Loucy (cell line): ENCODE data around the gene TSPAN9.

Experiments used
- H2AFZ ChIP-seq: fragments of 200-600 bp; sonication (generic); 2 replicates; pipeline ENCODE4 v1.6.0; 2016; ENCODE audit warnings: antibody characterized with exemption, mild to moderate bottlenecking, low read length, moderate library complexity
- H3F3A ChIP-seq: fragments of 200-600 bp; 2 replicates; pipeline ENCODE4 v1.6.0; 2016; ENCODE audit warnings: antibody characterized with exemption, low read depth, mild to moderate bottlenecking
- H3K27me3 ChIP-seq: fragments of 200-600 bp; sonication (generic); 2 replicates; pipeline ENCODE4 v1.6.1; 2014; ENCODE audit warnings: low read length, mild to moderate bottlenecking; ENCODE audit not compliant: insufficient read depth, poor library complexity, severe bottlenecking
- H3K36me3 ChIP-seq: fragments of 200-600 bp; sonication (generic); 2 replicates; pipeline ENCODE4 v1.6.1; 2016; ENCODE audit warnings: low read length; ENCODE audit not compliant: insufficient read depth
- H3K4me1 ChIP-seq: fragments of 200-600 bp; sonication (generic); 2 replicates; pipeline ENCODE4 v1.5.1; 2014; ENCODE audit warnings: low read length, mild to moderate bottlenecking; ENCODE audit not compliant: insufficient read depth, poor library complexity, severe bottlenecking
- H3K4me2 ChIP-seq: fragments of 200-600 bp; sonication (generic); 2 replicates; pipeline ENCODE4 v1.6.0; 2014; ENCODE audit warnings: antibody characterized with exemption, low read length, low read depth, mild to moderate bottlenecking; ENCODE audit not compliant: poor library complexity, severe bottlenecking
- H3K4me3 ChIP-seq: fragments of 200-600 bp; sonication (generic); 2 replicates; pipeline ENCODE4 v1.5.1; 2014; ENCODE audit warnings: low read length, mild to moderate bottlenecking, mixed read lengths; ENCODE audit not compliant: poor library complexity, severe bottlenecking
- H3K79me2 ChIP-seq: fragments of 200-600 bp; sonication (generic); 2 replicates; pipeline ENCODE4 v1.6.1; 2014; ENCODE audit warnings: low read length; ENCODE audit not compliant: insufficient read depth
- H3K9ac ChIP-seq: fragments of 200-600 bp; sonication (generic); 2 replicates; pipeline ENCODE4 v1.6.0; 2014; ENCODE audit warnings: mild to moderate bottlenecking, low read depth, low read length, moderate library complexity; ENCODE audit not compliant: poor library complexity, severe bottlenecking
- H3K9me2 ChIP-seq: fragments of 200-600 bp; sonication (generic); replicated peaks from 2 replicates; pipeline ENCODE4 v1.6.1; 2016; ENCODE audit warnings: low read depth, low read length, mixed read lengths
- H3K9me3 ChIP-seq: fragments of 200-600 bp; sonication (generic); 2 replicates; pipeline ENCODE4 v1.6.1; 2014; ENCODE audit warnings: mild to moderate bottlenecking, antibody characterized with exemption, low read length, low read depth; ENCODE audit not compliant: insufficient read depth
- H4K20me1 ChIP-seq: fragments of 200-600 bp; sonication (generic); 2 replicates; pipeline ENCODE4 v1.6.0; 2014; ENCODE audit warnings: antibody characterized with exemption, low read length, mild to moderate bottlenecking; ENCODE audit not compliant: insufficient read depth, poor library complexity, severe bottlenecking
- CTCF ChIP-seq: fragments of 200-600 bp; sonication (generic); conservative IDR thresholded peaks from 2 replicates; pipeline ENCODE4 v1.5.1; 2014; ENCODE audit warnings: mild to moderate bottlenecking, antibody characterized with exemption, low read length
- EZH2phosphoT487 ChIP-seq: fragments of 200-600 bp; IDR thresholded peaks from 2 replicates; pipeline ENCODE4 v1.6.1; 2018; ENCODE audit warnings: antibody characterized with exemption, mild to moderate bottlenecking, moderate library complexity, borderline replicate concordance

The TSPAN9 gene

GRCh38 chr12:3173912-3174311 is 96.7 kb downstream of the TSPAN9 start:
- H2AFZ ChIP-seq, result no peak overlapping the region
- H3K9ac ChIP-seq, result no peak overlapping the region
- TF ChIP-seq CTCF (no peak), EZH2phosphoT487 (no peak)
- no peaks in the 10 kb centered on the region for H3K79me2 ChIP-seq
- H3F3A ChIP-seq, result no peaks in the 10 kb centered on the region
- peaks cover 5% of the 10 kb centered on the region for H3K4me1 ChIP-seq
- H3K4me2 ChIP-seq, result no peak overlapping the region
- H3K4me3 ChIP-seq, result no peak overlapping the region
- H3K27me3 ChIP-seq, result no peaks in the 10 kb centered on the region
- no peaks in the 10 kb centered on the region for H3K9me2 ChIP-seq
- no peaks in the 10 kb centered on the region for H3K36me3 ChIP-seq
- no peaks in the 10 kb centered on the region for H4K20me1 ChIP-seq
- no peaks in the 10 kb centered on the region for H3K9me3 ChIP-seq

GRCh38 chr12:3175238-3175637 is 98.1 kb downstream of the TSPAN9 start:
- Histone ChIP-seq H3K27me3 (no peaks in the 10 kb centered on the region), H3F3A (no peaks in the 10 kb centered on the region), H3K4me3 (no peak overlapping the region), H3K9ac (no peak overlapping the region), H3K9me2 (no peaks in the 10 kb centered on the region), H3K9me3 (no peaks in the 10 kb centered on the region), H3K36me3 (no peaks in the 10 kb centered on the region), H3K4me2 (no peak overlapping the region), H2AFZ (no peak overlapping the region), H3K79me2 (no peaks in the 10 kb centered on the region), H3K4me1 (no peaks in the 10 kb centered on the region), H4K20me1 (no peaks in the 10 kb centered on the region)
- TF ChIP-seq CTCF (no peak), EZH2phosphoT487 (no peak)

- H3K9me2 ChIP-seq, result no peaks in the 10 kb centered on the region
- H3K27me3 ChIP-seq, result no peaks in the 10 kb centered on the region
- no peaks in the 10 kb centered on the region for H3K79me2 ChIP-seq
- H3K4me2 ChIP-seq, result no peak overlapping the region
- no peaks in the 10 kb centered on the region for H3K36me3 ChIP-seq
- H2AFZ ChIP-seq, result no peak overlapping the region
- no peaks in the 10 kb centered on the region for H3K9me3 ChIP-seq
- no peaks in the 10 kb centered on the region for H3K4me1 ChIP-seq
- no peak overlapping the region for H3K4me3 ChIP-seq
- H4K20me1 ChIP-seq, result no peaks in the 10 kb centered on the region
- TF ChIP-seq EZH2phosphoT487 (no peak), CTCF (no peak)
- no peaks in the 10 kb centered on the region for H3F3A ChIP-seq
- H3K9ac ChIP-seq, result no peak overlapping the region
Observed at GRCh38 chr12:3176754-3177153, 99.6 kb downstream of the TSPAN9 start.
